Vagina (tissue), 2 donors: ENCODE measurements around the gene SLC25A28. TPM values are rescaled to one million over a fixed set of nuclear protein-coding genes. Genes with fewer than 3 reads are reported as not detected.

Experiments used
- DNase-seq, 2 donors: peaks; one replicate each; pipeline ENCODE4 v3.0.0-alpha.2; 2017; ENCODE audit errors: extremely low spot score in 2 of 2
- H3K27ac ChIP-seq: fragments of 200-600 bp; sonication (generic); one replicate; pipeline ENCODE4 v1.5.1; 2019
- H3K27me3 ChIP-seq: fragments of 200-600 bp; sonication (generic); one replicate; pipeline ENCODE4 v1.5.1; 2019
- H3K36me3 ChIP-seq, 2 donors: fragments of 200-600 bp; sonication (generic); one replicate each; pipeline ENCODE4 v1.5.1; 2017 to 2019
- H3K4me1 ChIP-seq: fragments of 200-600 bp; sonication (generic); one replicate; pipeline ENCODE4 v1.5.1; 2019
- H3K4me3 ChIP-seq, 2 donors: fragments of 200-600 bp; sonication (generic); 1 replicate in 1 of 2; 2 replicates in 1 of 2; pipeline ENCODE4 v1.5.1; 2016 to 2019
- H3K9me3 ChIP-seq: fragments of 200-600 bp; sonication (generic); one replicate; pipeline ENCODE4 v1.5.1; 2019
- POLR2A ChIP-seq, 2 donors: fragments of 450-650 bp; IDR thresholded peaks; one replicate each; pipeline ENCODE4 v1.6.1; 2017; ENCODE audit warnings: antibody characterized with exemption in 2 of 2, mild to moderate bottlenecking in 2 of 2, moderate library complexity in 2 of 2
- POLR2AphosphoS5 ChIP-seq, 2 donors: sonication (generic); formaldehyde crosslinking; IDR thresholded peaks; one replicate each; pipeline ENCODE4 v1.9.0; 2017; ENCODE audit warnings: antibody characterized with exemption in 2 of 2, mild to moderate bottlenecking in 2 of 2, low read depth in 1 of 2; ENCODE audit not compliant: insufficient read depth in 1 of 2
- intact Hi-C: fragments of 100-400 bp; cut with DNase I; formaldehyde crosslinking; loops from one replicate; pipeline ENCODE4 v1.15.1; 2023
- total RNA-seq: library from RNA; depleted of rRNA; stranded (reverse); fragments of >200 nt; gene quantifications from one replicate; pipeline ENCODE4 v1.2.3, GENCODE V29; 2016
- TF ChIP-seq, protein P1 (sequence below), 3 experiments: fragments of 450-650 bp in 2 of 3; fragments of 200-600 bp in 1 of 3; sonication (generic) in 1 of 3; IDR thresholded peaks; one replicate each; pipeline ENCODE4 v1.5.1; 2017 to 2019; ENCODE audit warnings: antibody characterized with exemption in 3 of 3, mild to moderate bottlenecking in 2 of 3, moderate library complexity in 2 of 3

SLC25A28 gene
- total RNA-seq, 1 donor from 2014 or later: 31.2 TPM

DNA sequence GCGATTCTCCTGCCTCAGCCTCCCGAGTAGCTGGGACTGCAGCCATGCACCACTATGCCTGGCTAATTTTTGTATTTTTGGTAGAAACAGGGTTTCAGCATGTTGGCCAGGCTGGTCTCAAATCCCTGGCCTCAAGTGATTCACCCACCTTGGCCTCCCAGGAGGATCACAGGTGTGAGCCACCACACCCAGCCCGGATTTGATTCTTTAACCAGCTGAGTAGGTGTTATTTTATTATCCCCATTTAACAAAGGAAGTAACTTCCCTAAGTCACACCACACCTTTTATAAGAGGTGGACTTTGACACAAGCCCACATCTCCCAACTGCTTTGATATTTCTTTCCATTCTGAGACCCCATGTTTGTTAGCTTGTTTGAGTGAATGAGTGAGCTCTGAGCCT is 25.0 kb downstream of the SLC25A28 start:
- H3K27me3 ChIP-seq: no peaks in the 10 kb centered on the region

DNA sequence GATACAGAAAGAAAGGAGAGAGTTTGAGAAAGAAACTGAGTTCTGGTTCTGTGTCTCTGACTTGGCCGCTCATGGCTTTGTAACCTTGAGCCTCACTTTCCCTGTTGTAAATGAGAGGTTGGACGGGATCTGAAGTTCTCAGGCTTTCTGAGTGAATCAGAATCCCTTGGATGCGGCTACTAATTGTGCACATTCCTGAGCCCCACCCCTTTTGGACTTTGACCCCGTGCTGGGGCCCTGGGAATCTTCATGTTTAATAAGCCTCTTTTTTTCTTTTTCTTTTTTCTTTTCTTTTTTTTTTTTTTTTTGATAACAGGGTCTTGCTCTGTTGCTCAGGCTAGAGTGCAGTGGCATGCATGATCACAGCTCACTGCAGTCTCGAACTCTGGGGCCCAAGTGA is 26.9 kb downstream of the SLC25A28 start:
- no peaks in the 10 kb centered on the region for H3K36me3 ChIP-seq
- TF ChIP-seq POLR2AphosphoS5 (IDR thresholded peaks at IDR 0.05; ENCODE audit: insufficient read depth in 1 of 2, low read depth in 1 of 2): no peak
- TF ChIP-seq POLR2A (IDR thresholded peaks at IDR 0.05): no peak
- TF ChIP-seq, protein P1, sequence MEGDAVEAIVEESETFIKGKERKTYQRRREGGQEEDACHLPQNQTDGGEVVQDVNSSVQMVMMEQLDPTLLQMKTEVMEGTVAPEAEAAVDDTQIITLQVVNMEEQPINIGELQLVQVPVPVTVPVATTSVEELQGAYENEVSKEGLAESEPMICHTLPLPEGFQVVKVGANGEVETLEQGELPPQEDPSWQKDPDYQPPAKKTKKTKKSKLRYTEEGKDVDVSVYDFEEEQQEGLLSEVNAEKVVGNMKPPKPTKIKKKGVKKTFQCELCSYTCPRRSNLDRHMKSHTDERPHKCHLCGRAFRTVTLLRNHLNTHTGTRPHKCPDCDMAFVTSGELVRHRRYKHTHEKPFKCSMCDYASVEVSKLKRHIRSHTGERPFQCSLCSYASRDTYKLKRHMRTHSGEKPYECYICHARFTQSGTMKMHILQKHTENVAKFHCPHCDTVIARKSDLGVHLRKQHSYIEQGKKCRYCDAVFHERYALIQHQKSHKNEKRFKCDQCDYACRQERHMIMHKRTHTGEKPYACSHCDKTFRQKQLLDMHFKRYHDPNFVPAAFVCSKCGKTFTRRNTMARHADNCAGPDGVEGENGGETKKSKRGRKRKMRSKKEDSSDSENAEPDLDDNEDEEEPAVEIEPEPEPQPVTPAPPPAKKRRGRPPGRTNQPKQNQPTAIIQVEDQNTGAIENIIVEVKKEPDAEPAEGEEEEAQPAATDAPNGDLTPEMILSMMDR (IDR thresholded peaks at IDR 0.05): no peak
- H3K27ac ChIP-seq: no peak overlapping the region
- no peaks in the 10 kb centered on the region for H3K27me3 ChIP-seq
- no peak for DNase-seq
- H3K4me1 ChIP-seq: no peaks in the 10 kb centered on the region
- no peak overlapping the region for H3K4me3 ChIP-seq
- H3K9me3 ChIP-seq: no peaks in the 10 kb centered on the region
- intact Hi-C loops: no loop called here

More for the DNA sequence above, 25.0 kb downstream of the SLC25A28 start:
- H3K4me1 ChIP-seq: no peaks in the 10 kb centered on the region
- TF ChIP-seq, protein P1 (IDR thresholded peaks at IDR 0.05): no peak
- no peak for TF ChIP-seq POLR2AphosphoS5 (IDR thresholded peaks at IDR 0.05; ENCODE audit: insufficient read depth in 1 of 2, low read depth in 1 of 2)
- TF ChIP-seq POLR2A (IDR thresholded peaks at IDR 0.05): no peak
- H3K9me3 ChIP-seq: no peaks in the 10 kb centered on the region
- no peaks in the 10 kb centered on the region for H3K36me3 ChIP-seq
- intact Hi-C loops: no loop called here
- H3K4me3 ChIP-seq: no peak overlapping the region
- no peak for DNase-seq
- H3K27ac ChIP-seq: no peak overlapping the region

DNA sequence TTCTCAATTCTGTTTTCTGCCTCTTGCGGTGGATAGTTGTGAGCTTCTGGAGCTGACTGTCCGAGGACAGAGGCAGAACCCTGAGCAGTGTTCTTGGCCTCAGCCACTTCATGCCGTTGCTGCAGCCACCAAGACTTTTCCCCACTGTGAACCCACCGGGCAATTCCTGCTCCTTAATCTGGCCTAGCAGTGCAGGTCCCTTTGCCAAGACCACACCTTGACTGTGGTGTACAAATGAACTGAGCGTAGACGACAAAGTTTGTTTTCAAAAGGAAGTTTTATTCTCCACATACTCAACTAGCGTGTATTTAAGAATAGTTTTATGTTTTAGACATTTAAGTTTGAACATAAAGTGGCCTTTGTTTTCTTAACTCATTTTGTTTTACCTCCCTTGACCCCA is 29.4 kb downstream of the SLC25A28 start:
- Histone ChIP-seq H3K4me3 (no peak overlapping the region), H3K27me3 (no peaks in the 10 kb centered on the region), H3K27ac (no peak overlapping the region), H3K4me1 (no peaks in the 10 kb centered on the region), H3K36me3 (no peaks in the 10 kb centered on the region), H3K9me3 (no peaks in the 10 kb centered on the region)
- intact Hi-C loops: no loop called here
- no peak for DNase-seq
- TF ChIP-seq POLR2AphosphoS5 (IDR thresholded peaks at IDR 0.05; ENCODE audit: insufficient read depth in 1 of 2, low read depth in 1 of 2) (no peak), POLR2A (IDR thresholded peaks at IDR 0.05) (no peak)
- TF ChIP-seq, protein P1 (IDR thresholded peaks at IDR 0.05): no peak

DNA sequence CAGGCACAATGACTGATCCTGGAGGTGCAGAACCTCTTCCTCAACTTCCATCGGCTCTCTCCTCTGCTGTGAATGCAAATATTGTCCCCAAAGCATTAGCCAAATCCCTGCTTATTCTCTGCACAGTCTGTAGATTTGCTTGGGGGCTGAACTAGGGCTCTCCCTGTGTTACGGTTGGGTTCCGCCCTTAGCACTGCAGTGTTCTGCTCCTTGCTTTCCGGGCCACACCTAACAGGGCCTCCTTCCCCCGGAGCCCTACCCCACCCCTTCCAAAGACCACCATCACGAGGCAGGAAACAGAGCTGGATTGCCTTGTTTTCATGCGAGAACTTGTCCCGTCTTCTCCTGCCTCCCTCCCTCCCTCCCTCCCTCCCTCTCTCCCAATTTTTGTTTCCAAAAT is 36.6 kb downstream of the SLC25A28 start:
- Histone ChIP-seq H3K4me1 (no peaks in the 10 kb centered on the region), H3K36me3 (no peaks in the 10 kb centered on the region), H3K9me3 (no peaks in the 10 kb centered on the region), H3K27ac (no peak overlapping the region), H3K4me3 (no peak overlapping the region), H3K27me3 (no peaks in the 10 kb centered on the region)
- TF ChIP-seq POLR2A (IDR thresholded peaks at IDR 0.05) (no peak), POLR2AphosphoS5 (IDR thresholded peaks at IDR 0.05; ENCODE audit: insufficient read depth in 1 of 2, low read depth in 1 of 2) (no peak)
- TF ChIP-seq, protein P1 (IDR thresholded peaks at IDR 0.05): no peak
- no peak for DNase-seq
- intact Hi-C loops: no loop called here

DNA sequence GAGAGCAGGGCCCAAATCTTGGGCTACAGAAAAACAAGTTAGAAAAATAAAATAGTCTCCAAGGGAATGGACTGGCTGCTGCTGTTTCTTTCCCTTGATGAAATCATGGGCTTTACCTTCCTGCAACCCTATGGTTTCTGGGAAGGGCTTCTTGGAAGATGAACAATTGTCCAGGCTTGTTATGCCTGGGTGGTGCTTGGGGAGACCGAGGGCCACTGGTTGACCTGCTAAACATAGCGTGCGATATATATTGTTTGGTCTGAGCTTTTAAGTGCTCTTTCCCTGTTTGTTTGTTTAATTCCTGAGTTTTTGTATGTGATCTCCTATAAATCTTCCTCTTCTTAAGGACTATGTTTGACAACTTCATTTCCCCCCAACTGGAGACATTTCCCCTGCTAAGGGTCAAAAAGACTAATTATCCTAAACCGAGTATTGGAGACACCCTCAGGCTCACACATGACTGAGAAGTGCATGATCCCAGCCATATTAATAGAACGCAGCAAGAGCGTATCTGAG is 37.9 kb downstream of the SLC25A28 start:
- no peaks in the 10 kb centered on the region for H3K4me1 ChIP-seq
- H3K9me3 ChIP-seq: no peaks in the 10 kb centered on the region
- H3K27me3 ChIP-seq: no peaks in the 10 kb centered on the region
- intact Hi-C loops: no loop called here
- no peak for TF ChIP-seq POLR2AphosphoS5 (IDR thresholded peaks at IDR 0.05; ENCODE audit: insufficient read depth in 1 of 2, low read depth in 1 of 2)
- TF ChIP-seq, protein P1 (IDR thresholded peaks at IDR 0.05): no peak
- no peak for TF ChIP-seq POLR2A (IDR thresholded peaks at IDR 0.05)
- no peak for DNase-seq
- no peak overlapping the region for H3K27ac ChIP-seq
- H3K4me3 ChIP-seq: no peak overlapping the region
- no peaks in the 10 kb centered on the region for H3K36me3 ChIP-seq
